GM12878 (cell line): ENCODE results near the gene LCN12.

ENCODE experiments used
- ATF3 ChIP-seq: IDR thresholded peaks from 2 replicates; pipeline ENCODE4 v1.6.1; 2011; ENCODE audit warnings: low read depth, mild to moderate bottlenecking, low read length, moderate library complexity, borderline replicate concordance; ENCODE audit errors: extremely low read depth
- CTCF ChIP-seq, 3 experiments: IDR thresholded peaks in 2 of 3; conservative IDR thresholded peaks in 1 of 3; 2 replicates each; pipeline ENCODE4 v1.5.1; 2011; ENCODE audit warnings: low read depth in 3 of 3, low read length in 3 of 3, mild to moderate bottlenecking in 3 of 3, control low read depth in 2 of 3, moderate library complexity in 2 of 3, inconsistent platforms in 1 of 3, mixed read lengths in 1 of 3; ENCODE audit not compliant: control insufficient read depth in 2 of 3, insufficient read depth in 1 of 3; ENCODE audit errors: extremely low read depth in 1 of 3
- EZH2 ChIP-seq: IDR thresholded peaks from 2 replicates; pipeline ENCODE4 v1.6.1; 2012; ENCODE audit warnings: low read depth, mild to moderate bottlenecking, control low read depth, inconsistent platforms, low read length, borderline replicate concordance; ENCODE audit not compliant: control insufficient read depth
- KDM1A ChIP-seq: fragments of 200-600 bp; sonication (generic); IDR thresholded peaks from 2 replicates; pipeline ENCODE4 v1.6.1; 2016; ENCODE audit warnings: borderline replicate concordance
- KLF5 ChIP-seq: fragments of 450-650 bp; IDR thresholded peaks from 2 replicates; pipeline ENCODE4 v1.6.1; 2014; ENCODE audit warnings: mild to moderate bottlenecking; ENCODE audit not compliant: partially characterized antibody
- NFIC ChIP-seq: IDR thresholded peaks from 2 replicates; pipeline ENCODE4 v1.6.1; 2012; ENCODE audit warnings: low read depth, mild to moderate bottlenecking, inconsistent platforms, low read length, moderate library complexity
- NFYB ChIP-seq: IDR thresholded peaks from 2 replicates; pipeline ENCODE4 v1.6.1; 2011; ENCODE audit warnings: low read depth, mild to moderate bottlenecking, low read length, improper control_type of control experiment, moderate library complexity; ENCODE audit not compliant: insufficient read depth
- POLR2AphosphoS5 ChIP-seq: IDR thresholded peaks from 2 replicates; pipeline ENCODE4 v1.6.1; 2011; ENCODE audit warnings: mild to moderate bottlenecking, low read length, inconsistent platforms
- RCOR1 ChIP-seq: conservative IDR thresholded peaks from 2 replicates; pipeline ENCODE4 v1.6.1; 2012; ENCODE audit warnings: low read depth, low read length, improper control_type of control experiment
- SMAD1 ChIP-seq: fragments of 450-650 bp; IDR thresholded peaks from 2 replicates; pipeline ENCODE4 v1.6.1; 2018; ENCODE audit warnings: mild to moderate bottlenecking, low read depth; ENCODE audit not compliant: partially characterized antibody
- STAT3 ChIP-seq: IDR thresholded peaks from 2 replicates; pipeline ENCODE4 v1.6.1; 2011; ENCODE audit warnings: low read depth, low read length, improper control_type of control experiment
- TBL1XR1 ChIP-seq: IDR thresholded peaks from 2 replicates; pipeline ENCODE4 v1.6.1; 2012; ENCODE audit warnings: low read depth, low read length, improper control_type of control experiment
- TCF7 ChIP-seq: IDR thresholded peaks from 2 replicates; pipeline ENCODE4 v1.6.1; 2014; ENCODE audit warnings: antibody characterized with exemption, borderline replicate concordance
- USF2 ChIP-seq: IDR thresholded peaks from 2 replicates; pipeline ENCODE4 v1.6.1; 2011; ENCODE audit warnings: low read depth, low read length, improper control_type of control experiment, borderline replicate concordance

GRCh38 chr9:136979769-136980587, 27.9 kb downstream of the LCN12 start:
- no peak for TF ChIP-seq TBL1XR1
- TF ChIP-seq STAT3 = no peak
- TF ChIP-seq NFIC = no peak
- no peak for TF ChIP-seq USF2
- TF ChIP-seq POLR2AphosphoS5 = no peak
- TF ChIP-seq TCF7 = no peak
- no peak for TF ChIP-seq ATF3
- no peak for TF ChIP-seq EZH2
- no peak for TF ChIP-seq KDM1A
- TF ChIP-seq CTCF (IDR thresholded peaks at IDR 0.05 in 2 of 3, conservative IDR thresholded peaks at IDR 0.05 in 1 of 3; ENCODE audit: control insufficient read depth in 2 of 3, extremely low read depth in 1 of 3, insufficient read depth in 1 of 3, low read depth in 3 of 3, low read length in 3 of 3) = no peak
- TF ChIP-seq SMAD1 = no peak
- no peak for TF ChIP-seq NFYB
- TF ChIP-seq RCOR1 = no peak
- no peak for TF ChIP-seq KLF5
